Activated CD4-positive, alpha-beta T cell treated with anti-CD3 and anti-CD28 coated beads, Interleukin-2, Interleukin-6, amounts not matched to agents 100 ng/mL and 50 ng/mL, durations not matched to agents 16 hours and 8 hours (primary cell): ENCODE data around the gene CFDP1.

ENCODE experiments used
- DNase-seq: peaks from one replicate; pipeline ENCODE4 v3.0.0-alpha.2; 2020

Gene CFDP1

GRCh38 chr16:75246504-75247205 lies 186.6 kb downstream of the CFDP1 start:
- no peak for DNase-seq

DNA sequence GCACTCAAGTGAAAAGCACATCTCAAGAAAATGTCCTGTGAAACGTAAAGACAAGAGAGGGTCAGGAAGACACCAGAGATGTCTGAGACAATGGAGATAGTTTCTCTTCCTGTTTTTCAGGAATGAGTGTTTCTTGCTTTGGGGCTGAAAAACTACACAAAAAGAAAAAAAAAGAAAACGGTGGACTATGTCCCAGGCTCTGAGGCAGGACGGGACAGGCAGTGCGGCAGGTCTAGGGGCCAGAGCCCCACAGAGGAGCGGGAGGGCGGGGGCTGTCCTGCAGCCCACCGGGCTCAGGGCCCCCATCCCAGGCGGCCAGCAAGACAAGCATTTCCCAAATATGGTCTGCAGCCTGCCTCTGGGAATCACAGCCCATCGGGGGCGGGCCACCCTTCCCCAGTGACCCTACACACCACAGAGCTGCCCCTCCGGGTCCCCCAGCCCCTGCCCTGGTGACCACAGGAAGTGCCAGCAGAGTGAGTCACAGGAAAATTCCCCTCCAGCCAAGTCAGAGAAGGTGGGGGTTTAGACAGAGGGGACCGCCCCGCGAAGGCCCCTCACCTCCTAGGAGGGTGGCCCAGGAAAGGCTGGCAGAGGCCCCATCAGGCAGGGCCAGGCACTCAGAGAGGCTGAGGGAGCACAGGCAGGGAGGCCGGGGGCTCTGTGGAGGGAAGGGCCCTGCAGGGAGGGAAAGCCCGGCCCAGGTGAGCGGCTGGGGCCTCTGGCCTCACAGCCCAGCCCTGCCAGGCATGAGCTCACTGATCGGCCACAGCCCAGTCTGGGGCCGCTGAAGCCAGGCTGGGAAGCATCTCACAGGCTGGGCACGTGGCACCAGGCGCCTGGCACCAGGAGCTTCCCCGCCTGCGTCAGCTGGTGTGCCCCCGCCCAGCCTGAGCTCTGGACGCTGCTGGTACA lies 188.2 kb downstream of the CFDP1 start:
- DNase-seq, result no peak

- no peak for DNase-seq
Observed at GRCh38 chr16:75244225-75244809, 189.0 kb downstream of the CFDP1 start.
